GM21786 (cell line): ENCODE data around the gene ZBTB7C.

Source experiments
- ATAC-seq: cut with Tn5 transposase; IDR thresholded peaks from one replicate; pipeline ENCODE4 v1.9.1; 2021; ENCODE audit not compliant: unreplicated experiment

ZBTB7C gene

GRCh38 chr18:48418539-48419276, 9.5 kb upstream of the ZBTB7C start:
- ATAC-seq = no peak

- ATAC-seq = no peak
Observed at GRCh38 chr18:48417985-48418384, 8.8 kb upstream of the ZBTB7C start.

GRCh38 chr18:48413342-48413741, 4.2 kb upstream of the ZBTB7C start:
- ATAC-seq = no peak

- no peak for ATAC-seq
Observed at GRCh38 chr18:48412339-48412929, 3.3 kb upstream of the ZBTB7C start.

GRCh38 chr18:48410095-48410920, 1.1 kb upstream of the ZBTB7C start:
- ATAC-seq = peak; percentile 95

- ATAC-seq = no peak
Observed at GRCh38 chr18:48409591-48410094, 460 bp upstream of the ZBTB7C start.

GRCh38 chr18:48408111-48408726, 964 bp downstream of the ZBTB7C start:
- no peak for ATAC-seq

- ATAC-seq = no peak
Observed at GRCh38 chr18:48407358-48407757, 1.8 kb downstream of the ZBTB7C start.

GRCh38 chr18:48405978-48406377, 3.2 kb downstream of the ZBTB7C start:
- no peak for ATAC-seq

- ATAC-seq = no peak
Observed at GRCh38 chr18:48404716-48405507, 4.3 kb downstream of the ZBTB7C start.

GRCh38 chr18:48402953-48403352, 6.2 kb downstream of the ZBTB7C start:
- no peak for ATAC-seq

GRCh38 chr18:48399303-48400075, 9.7 kb downstream of the ZBTB7C start:
- no peak for ATAC-seq

GRCh38 chr18:48398074-48398473, 11.1 kb downstream of the ZBTB7C start:
- no peak for ATAC-seq

GRCh38 chr18:48397021-48397420, 12.2 kb downstream of the ZBTB7C start:
- ATAC-seq = no peak

- ATAC-seq = no peak
Observed at GRCh38 chr18:48396561-48396960, 12.6 kb downstream of the ZBTB7C start.

GRCh38 chr18:48395646-48396045, 13.5 kb downstream of the ZBTB7C start:
- ATAC-seq = no peak

- ATAC-seq = no peak
Observed at GRCh38 chr18:48394176-48394575, 15.0 kb downstream of the ZBTB7C start.

- no peak for ATAC-seq
Observed at GRCh38 chr18:48393776-48394175, 15.4 kb downstream of the ZBTB7C start.

GRCh38 chr18:48393170-48393569, 16.0 kb downstream of the ZBTB7C start:
- ATAC-seq = no peak

- ATAC-seq = no peak
Observed at GRCh38 chr18:48392268-48392667, 16.9 kb downstream of the ZBTB7C start.
